IPS-11a (cell line): Measurements from ENCODE around the gene RPP25.

Experiments
- H3K4me3 ChIP-seq: one replicate; pipeline ENCODE4 v1.5.1; 2013; ENCODE audit warnings: low read depth, low read length, control low read depth

The RPP25 gene

DNA sequence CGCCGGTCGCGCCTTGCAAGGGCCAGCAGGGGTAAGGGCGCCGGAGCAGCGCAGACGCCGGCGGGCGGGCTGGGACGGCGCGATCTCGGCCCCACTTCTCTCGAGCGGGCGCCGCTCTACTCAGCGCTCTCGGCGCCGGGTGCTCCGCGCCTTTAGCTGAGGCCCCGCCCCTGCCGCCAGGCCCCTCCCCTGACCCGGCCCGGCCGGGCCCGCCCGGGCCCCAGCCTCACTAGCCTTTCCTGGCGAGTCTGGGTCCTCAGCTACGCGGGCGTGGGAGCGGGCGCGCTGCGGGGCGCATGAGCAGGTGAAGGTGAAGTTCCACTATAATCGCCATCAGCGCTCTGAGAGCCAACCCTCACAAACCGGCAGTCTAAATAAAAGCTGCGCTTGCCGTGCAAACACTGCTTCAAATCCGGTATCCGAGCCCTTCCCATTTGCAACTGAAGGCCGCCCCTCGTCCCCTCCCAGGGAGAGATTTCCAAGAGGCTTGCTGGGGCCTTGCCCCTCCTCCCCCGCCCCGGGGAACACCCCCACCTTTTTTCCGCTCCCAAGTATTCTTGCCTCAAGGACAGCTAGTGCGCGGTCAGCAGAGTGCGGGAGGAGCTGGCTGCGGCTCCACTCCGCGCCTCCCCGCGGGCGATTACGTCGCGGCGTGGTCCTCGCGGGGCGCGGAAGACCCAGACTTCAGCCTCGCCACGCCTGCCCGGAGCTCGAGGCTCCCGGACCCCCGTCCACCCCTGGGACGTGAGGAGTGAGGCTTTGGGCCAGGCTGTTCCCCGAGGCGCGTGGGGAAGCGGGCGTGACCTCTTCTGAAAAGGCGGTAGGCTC is at the start of gene RPP25:
Gene RPP25, minus strand, starts transcription at position 125 of the 828 bp plus-strand sequence. CDS start 189 bp downstream, outside the sequence.
- peak within 1 kb of the TSS; percentile 58 for H3K4me3 ChIP-seq

GRCh38 chr15:75002398-75002797 is 45.8 kb upstream of the RPP25 start:
- H3K4me3 ChIP-seq, result no peak overlapping the region

DNA sequence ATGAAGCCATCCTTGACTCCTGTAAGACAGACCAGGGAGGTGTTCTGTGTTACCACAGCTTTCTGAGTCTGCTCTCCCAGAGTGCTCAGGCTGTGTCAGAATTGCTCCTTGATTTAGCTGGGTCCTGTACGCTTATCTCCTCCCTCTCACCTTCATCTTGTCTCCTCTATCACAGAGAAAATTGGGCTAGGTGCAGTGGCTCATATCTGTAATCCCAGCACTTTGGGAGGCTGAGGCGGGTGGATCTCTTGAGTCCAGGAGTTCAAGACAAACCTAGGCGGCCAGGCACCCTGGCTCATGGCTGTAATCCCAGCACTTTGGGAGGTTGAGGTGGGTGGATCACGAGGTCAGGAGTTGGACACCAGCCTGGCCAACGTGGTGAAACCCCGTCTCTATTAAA is 44.7 kb upstream of the RPP25 start:
- no peak overlapping the region for H3K4me3 ChIP-seq

- H3K4me3 ChIP-seq, result no peak overlapping the region
These were observed 41.0 kb upstream of the RPP25 start for GRCh38 chr15:74997543-74997942.

- H3K4me3 ChIP-seq, result no peak overlapping the region
These were observed 40.6 kb upstream of the RPP25 start for GRCh38 chr15:74997141-74997540.

GRCh38 chr15:74995779-74996765 is 39.5 kb upstream of the RPP25 start:
- H3K4me3 ChIP-seq, result peak overlapping the region; percentile 81

DNA sequence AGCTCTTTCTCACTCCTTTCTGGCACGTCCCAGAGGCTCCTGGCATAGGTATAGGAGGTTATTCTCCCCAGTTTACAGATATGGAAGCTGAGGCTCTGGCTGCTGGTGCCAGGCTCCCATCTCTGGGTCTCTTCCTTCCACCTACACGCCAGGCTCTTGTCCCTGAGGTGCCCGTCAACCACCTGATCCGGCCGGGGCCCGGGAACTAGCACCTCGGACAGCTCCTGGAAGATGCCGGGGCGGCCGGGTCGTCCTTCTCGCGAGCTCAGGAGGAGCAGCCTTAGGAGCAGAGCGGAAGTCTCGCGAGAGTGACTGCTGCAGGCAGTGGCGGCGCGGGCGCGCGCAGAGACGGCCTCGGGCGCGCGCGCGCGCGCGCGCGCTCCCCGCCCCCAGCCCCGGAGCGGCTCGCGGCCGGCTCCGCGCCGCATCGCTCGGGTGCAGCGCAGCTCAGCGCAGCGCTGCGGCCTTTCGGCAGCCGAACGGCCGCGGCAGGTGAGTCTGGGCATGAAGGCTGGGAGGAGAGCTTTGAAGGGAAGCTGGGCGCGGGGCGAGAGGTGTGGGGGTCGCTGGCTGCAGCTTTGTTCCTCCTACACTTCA is 38.7 kb upstream of the RPP25 start, which contains the start of gene SCAMP5:
Gene SCAMP5, plus strand, starts transcription at position 382 of the 597 bp plus-strand sequence. CDS start 16,277 bp downstream, outside the sequence.
- peak within 1 kb of the TSS; percentile 81 for H3K4me3 ChIP-seq

DNA sequence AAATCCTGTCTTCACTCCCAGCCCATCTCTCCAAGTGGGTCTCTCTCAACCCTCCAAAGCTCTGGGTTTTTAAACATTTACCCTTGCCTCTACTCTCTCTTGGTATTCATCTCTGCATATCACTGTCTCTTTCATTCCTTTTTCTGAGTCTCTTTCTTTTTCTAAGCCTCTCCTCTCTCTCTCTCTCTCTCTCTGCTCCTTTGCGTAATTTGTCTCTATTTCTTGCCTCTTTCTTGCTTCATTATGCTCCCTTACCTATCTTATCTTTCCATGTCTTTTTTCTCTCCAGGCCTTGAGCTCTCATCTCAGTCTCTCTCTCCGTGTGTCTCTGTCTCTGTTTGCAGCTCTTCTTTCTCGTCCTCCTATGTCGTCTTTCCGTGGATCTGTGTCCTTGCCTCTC is 38.1 kb upstream of the RPP25 start:
- no peak overlapping the region for H3K4me3 ChIP-seq

GRCh38 chr15:74994236-74994635 is 37.7 kb upstream of the RPP25 start:
- no peak overlapping the region for H3K4me3 ChIP-seq

DNA sequence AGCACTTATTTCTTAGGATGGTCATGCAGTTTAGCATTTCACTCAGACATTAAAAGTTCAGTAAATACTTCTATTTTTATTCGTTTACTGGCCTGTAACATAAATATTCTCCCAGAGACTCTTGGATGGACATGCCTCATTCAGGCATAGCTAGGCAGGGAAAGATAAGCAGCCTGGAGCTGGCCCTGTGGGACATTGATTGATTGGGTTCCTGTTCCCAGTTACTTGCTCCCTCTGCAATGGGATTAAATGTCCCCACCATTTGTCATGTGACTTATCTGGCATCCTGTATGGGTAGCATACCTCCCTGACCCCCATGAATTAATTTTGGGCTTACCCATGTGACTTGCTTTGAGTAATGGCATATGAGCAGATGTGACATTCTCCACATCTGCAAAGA is 36.0 kb upstream of the RPP25 start:
- no peak overlapping the region for H3K4me3 ChIP-seq

DNA sequence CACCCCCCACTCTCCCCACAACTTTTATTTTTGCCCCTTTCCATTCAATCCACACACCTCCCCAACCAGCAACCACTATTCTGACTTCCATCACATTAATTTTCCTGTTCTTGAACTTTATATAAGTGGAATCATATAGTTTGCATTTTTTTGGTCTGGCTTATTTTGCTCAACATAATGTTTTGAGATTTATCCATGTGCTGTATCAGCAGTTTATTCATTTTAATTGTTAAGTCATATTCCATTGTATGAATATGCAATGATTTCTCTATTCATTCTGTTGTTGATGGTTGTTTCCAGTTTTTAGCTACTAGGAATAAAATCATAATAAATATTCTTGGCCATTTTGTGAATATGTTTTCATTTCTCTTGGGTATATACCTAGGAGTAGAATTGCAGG is 33.0 kb upstream of the RPP25 start:
- H3K4me3 ChIP-seq, result no peak overlapping the region

DNA sequence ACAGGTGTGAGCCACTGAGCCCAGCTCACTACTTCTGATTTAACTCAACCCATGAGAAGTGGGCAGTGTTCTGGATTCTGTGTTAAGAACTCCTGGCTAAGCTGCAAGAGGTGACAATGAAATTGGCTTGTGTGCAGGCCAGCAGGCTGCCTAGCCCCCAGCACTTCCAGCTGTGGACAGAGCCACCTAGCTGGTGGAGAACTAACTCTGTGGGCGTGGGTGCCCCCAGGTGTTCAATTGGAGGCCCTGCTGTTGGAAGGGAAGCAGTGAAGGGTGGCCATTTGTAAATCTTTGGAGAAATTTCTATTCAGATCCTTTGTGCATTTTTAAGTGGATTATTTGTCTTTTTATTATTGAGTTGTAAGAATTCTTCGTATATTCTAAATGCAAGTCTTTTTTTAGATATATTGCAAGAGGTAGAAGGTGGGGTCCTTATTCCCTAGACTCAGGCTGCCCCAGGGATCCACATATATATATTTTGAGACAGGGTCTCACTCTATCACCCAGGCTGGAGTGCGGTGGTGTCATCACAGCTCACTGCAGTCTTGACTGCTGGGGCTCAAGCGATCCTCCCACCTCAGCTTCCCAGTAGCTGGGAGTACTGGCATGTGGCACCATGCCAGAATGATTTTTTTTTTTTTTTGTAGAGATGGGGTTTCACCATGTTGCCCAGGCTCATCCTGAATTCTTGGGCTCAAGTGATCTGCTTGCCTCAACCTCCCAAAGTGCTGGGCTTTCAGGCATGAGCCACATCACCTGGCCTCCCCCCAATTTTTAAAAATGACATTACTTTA is 31.6 kb upstream of the RPP25 start:
- no peak overlapping the region for H3K4me3 ChIP-seq

DNA sequence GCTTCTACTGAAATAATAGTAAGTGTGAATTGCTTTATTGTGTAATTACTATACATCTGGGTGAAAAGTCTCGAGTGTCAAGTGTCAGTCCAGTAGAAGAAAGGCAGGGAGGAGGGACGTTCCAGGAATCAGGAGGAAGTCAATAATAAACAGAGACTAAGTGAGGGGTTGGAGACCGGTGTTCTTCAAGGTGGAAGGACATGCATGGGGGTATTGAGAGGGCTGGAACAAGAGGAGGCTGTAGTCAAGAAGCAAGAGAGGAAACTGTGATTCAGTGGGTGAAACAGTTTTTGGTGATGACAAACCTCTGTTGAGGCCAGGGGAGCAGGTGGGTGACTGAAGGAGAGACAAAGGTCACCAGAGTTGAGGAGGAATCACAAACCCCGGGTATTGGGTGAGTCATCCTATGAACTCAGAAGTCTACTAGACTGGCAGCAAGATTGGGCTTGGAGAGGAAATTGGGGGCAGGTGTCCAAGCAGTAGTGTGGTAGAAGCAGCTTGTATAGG is 27.2 kb upstream of the RPP25 start:
- no peak overlapping the region for H3K4me3 ChIP-seq

- H3K4me3 ChIP-seq, result no peak overlapping the region
These were observed 25.6 kb upstream of the RPP25 start for GRCh38 chr15:74982183-74982582.

- no peak overlapping the region for H3K4me3 ChIP-seq
These were observed 21.9 kb upstream of the RPP25 start for GRCh38 chr15:74978503-74978902.

- no peak overlapping the region for H3K4me3 ChIP-seq
These were observed 21.5 kb upstream of the RPP25 start for GRCh38 chr15:74978077-74978476.

- H3K4me3 ChIP-seq, result no peak overlapping the region
These were observed 21.0 kb upstream of the RPP25 start for GRCh38 chr15:74977599-74977998.

DNA sequence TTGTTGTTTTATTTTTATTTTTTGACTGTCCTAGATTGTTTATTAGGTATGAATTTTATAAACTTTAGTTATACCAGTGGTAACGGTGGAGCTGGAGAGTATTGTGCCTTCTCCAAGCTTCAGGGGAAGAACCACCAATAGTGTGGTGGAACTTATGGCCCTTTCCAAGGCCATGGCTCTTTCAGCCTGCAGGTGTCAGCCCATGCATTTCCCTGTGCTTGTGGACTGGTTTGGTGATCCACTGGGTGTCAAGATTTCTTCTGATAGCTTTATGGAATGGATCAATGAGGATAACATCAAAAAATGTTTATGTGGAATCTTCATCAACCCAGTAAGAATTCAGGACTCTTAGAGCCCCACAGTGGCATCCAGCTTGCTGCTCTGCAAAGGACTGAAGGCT is 19.6 kb upstream of the RPP25 start:
- H3K4me3 ChIP-seq, result no peak overlapping the region

GRCh38 chr15:74967670-74968069 is 11.1 kb upstream of the RPP25 start:
- H3K4me3 ChIP-seq, result no peak overlapping the region

DNA sequence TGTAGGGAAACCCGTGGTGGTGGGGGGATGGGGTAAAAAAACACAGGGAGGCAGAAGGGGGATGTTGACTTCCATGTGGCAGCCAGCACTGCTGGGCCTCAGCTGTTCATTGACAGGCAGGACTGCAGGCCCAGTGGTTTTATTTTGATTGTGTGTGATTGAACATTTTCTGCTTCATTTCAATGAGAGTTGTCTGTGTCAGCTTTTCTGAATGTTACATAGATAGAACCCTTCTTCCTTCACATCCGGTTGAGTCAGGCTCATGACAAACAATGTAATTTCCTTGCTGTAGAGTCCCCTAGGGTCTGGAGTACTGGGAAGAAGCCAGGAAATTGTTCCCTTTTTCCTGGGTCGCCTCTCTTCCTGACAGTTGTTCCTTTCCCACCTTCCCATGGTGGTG is 8.2 kb upstream of the RPP25 start:
- no peak overlapping the region for H3K4me3 ChIP-seq
